HepG2 (cell line): Measurements from ENCODE around the gene SLC13A1. TPM values are rescaled to one million over a fixed set of nuclear protein-coding genes. Genes with fewer than 3 reads are reported as not detected.

Experiments
- ATAC-seq: fragments of 200-7000 bp; cut with Tn5 transposase; 3 replicates; pipeline ENCODE4 v1.9.1; 2020; ENCODE audit warnings: mild to moderate bottlenecking, moderate library complexity
- BruUV-seq: library from RNA; stranded (reverse); fragments of 400-500 nt; replicated peaks from 2 replicates; lab custom pipeline; 2021; lab: Mats Ljungman, UMichigan
- CTCF ChIA-PET: fragments of 300-600 bp; formaldehyde crosslinking; extraction: SDS; loops from one replicate; lab custom pipeline; 2021; ENCODE audit warnings: low total read pairs, inconsistent platforms, low intra/inter-chr PET ratio; lab: Yijun Ruan, JAX
- POLR2A ChIA-PET: fragments of 350-600 bp; sonication (Branson Sonifier 250); formaldehyde crosslinking; loops from one replicate; lab custom pipeline; 2020; ENCODE audit warnings: antibody characterized with exemption, inconsistent platforms; lab: Yijun Ruan, JAX
- DNase-seq: peaks from one replicate; pipeline ENCODE4 v3.0.0-alpha.2; 2015; ENCODE audit warnings: low spot score
- FAIRE-seq: peaks from 3 replicates; lab custom pipeline; 2011; peaks lifted over from hg19 to GRCh38; lab: Jason Lieb, UNC
- H2AFZ ChIP-seq: one replicate; pipeline ENCODE4 v1.6.1; 2011; ENCODE audit warnings: low read length, inconsistent platforms
- H3K27ac ChIP-seq: fragments of 300-600 bp; 3 replicates; pipeline ENCODE4 v1.8.0; 2011; ENCODE audit warnings: mixed run types, mild to moderate bottlenecking, mixed read lengths, low read length, inconsistent platforms; ENCODE audit not compliant: insufficient read depth; ENCODE audit errors: extremely low read length
- H3K27me3 ChIP-seq, 2 experiments: fragments of 200-600 bp in 1 of 2; 2 replicates in 1 of 2; 3 replicates in 1 of 2; pipeline versions ENCODE4 v1.6.0 to v1.8.0; 2011; ENCODE audit warnings: low read length in 2 of 2, mild to moderate bottlenecking in 2 of 2, moderate library complexity in 2 of 2, inconsistent platforms in 1 of 2; ENCODE audit not compliant: insufficient read depth in 2 of 2, control insufficient read depth in 1 of 2
- H3K36me3 ChIP-seq, 2 experiments: fragments of 200-600 bp in 1 of 2; replicated peaks in 1 of 2; 2 replicates in 1 of 2; 3 replicates in 1 of 2; pipeline versions ENCODE4 v1.5.1 to v1.8.0; 2011; ENCODE audit warnings: low read length in 2 of 2, inconsistent platforms in 1 of 2; ENCODE audit not compliant: insufficient read depth in 2 of 2, control insufficient read depth in 1 of 2
- H3K4me1 ChIP-seq: 2 replicates; pipeline ENCODE4 v1.5.1; 2012; ENCODE audit warnings: low read length, inconsistent platforms; ENCODE audit not compliant: insufficient read depth
- H3K4me2 ChIP-seq: 2 replicates; pipeline ENCODE4 v1.6.0; 2011; ENCODE audit warnings: low read depth, low read length, inconsistent platforms
- H3K4me3 ChIP-seq, 3 experiments: fragments of 200-600 bp in 1 of 3; sonication (generic), shearing (Covaris generic) in 1 of 3; replicated peaks in 1 of 3; 2 replicates each; pipeline ENCODE4 v1.5.1; 2011 to 2016; ENCODE audit warnings: low read length in 3 of 3, inconsistent platforms in 2 of 3, low read depth in 2 of 3, mild to moderate bottlenecking in 2 of 3, control low read depth in 1 of 3, mixed read lengths in 1 of 3; ENCODE audit not compliant: insufficient read depth in 1 of 3
- H3K79me2 ChIP-seq: one replicate; pipeline ENCODE4 v1.6.1; 2011; ENCODE audit warnings: low read length, inconsistent platforms; ENCODE audit not compliant: insufficient read depth
- H3K9ac ChIP-seq: 2 replicates; pipeline ENCODE4 v1.6.0; 2011; ENCODE audit warnings: mild to moderate bottlenecking, low read depth, low read length, inconsistent platforms; ENCODE audit not compliant: insufficient read depth
- H3K9me3 ChIP-seq: 2 replicates; pipeline ENCODE4 v1.5.1; 2012; ENCODE audit warnings: mild to moderate bottlenecking, low read length
- H4K20me1 ChIP-seq: 2 replicates; pipeline ENCODE4 v1.6.0; 2011; ENCODE audit warnings: inconsistent platforms, mild to moderate bottlenecking, low read length, moderate library complexity; ENCODE audit not compliant: insufficient read depth
- CTCF ChIP-seq: sonication (generic); formaldehyde crosslinking; IDR thresholded peaks from 2 replicates; pipeline ENCODE4 v1.5.0; 2020; ENCODE audit warnings: mild to moderate bottlenecking, missing genetic modification reagents, moderate library complexity
- FOSL2 ChIP-seq: sonication (generic); formaldehyde crosslinking; IDR thresholded peaks from 2 replicates; pipeline ENCODE4 v1.4.0; 2020; ENCODE audit warnings: missing genetic modification reagents
- MAFK ChIP-seq, 2 experiments: IDR thresholded peaks in 1 of 2; conservative IDR thresholded peaks in 1 of 2; 2 replicates each; pipeline ENCODE4 v1.6.1; 2011; ENCODE audit warnings: improper control_type of control experiment in 2 of 2, low read length in 2 of 2
- SIN3A ChIP-seq: IDR thresholded peaks from 2 replicates; pipeline ENCODE4 v1.6.1; 2011; ENCODE audit warnings: low read depth, mild to moderate bottlenecking, control low read depth, low read length, borderline replicate concordance
- SMC3 ChIP-seq: IDR thresholded peaks from 2 replicates; pipeline ENCODE4 v1.6.1; 2011; ENCODE audit warnings: low read length, improper control_type of control experiment
- WIZ ChIP-seq: sonication (generic); formaldehyde crosslinking; IDR thresholded peaks from 2 replicates; pipeline ENCODE4 v1.5.1; 2020; ENCODE audit warnings: mild to moderate bottlenecking, missing genetic modification reagents
- WGBS: methylation state at CpG from one replicate; pipeline ENCODE4 v1.1.6; 2017; ENCODE audit warnings: low lambda C conversion rate; 5-methylcytosine and 5-hydroxymethylcytosine counted together
- in situ Hi-C: cut with HindIII; loops from 2 replicates; pipeline ENCODE4 v1.10.0; 2017; ENCODE audit warnings: low pct_unique_long_range_greater_than_20kb; ENCODE audit not compliant: extremely low pct_ligation_motif_present
- intact Hi-C: fragments of 100-400 bp; cut with micrococcal nuclease; formaldehyde crosslinking; loops from one replicate; pipeline ENCODE4 v1.10.0; 2022; ENCODE audit not compliant: unreplicated experiment
- polyA plus RNA-seq, 8 experiments: library from polyadenylated mRNA; depleted of rRNA in 3 of 8; stranded (reverse) in 7 of 8; unstranded in 1 of 8; fragments of >200 nt; fragmentation: Illumina TruSeq in 4 of 8; extraction: Trizol in 4 of 8; gene quantifications; 2 replicates each; pipeline versions ENCODE4 v1.2.1 to v1.2.3, GENCODE V29; 2011 to 2016; ENCODE audit warnings: low read depth in 4 of 8, missing spikeins in 1 of 8, mixed read lengths in 1 of 8; ENCODE audit not compliant: insufficient read depth in 1 of 8
- total RNA-seq, 5 experiments: library from RNA; depleted of rRNA; stranded (reverse); fragments of >200 nt; fragmentation: Illumina TruSeq; extraction: Trizol; gene quantifications; 2 replicates each; pipeline ENCODE4 v1.2.3, GENCODE V29; 2016; ENCODE audit warnings: low read depth in 1 of 5
- TF ChIP-seq, protein P1 (sequence below): sonication (generic); formaldehyde crosslinking; IDR thresholded peaks from 2 replicates; pipeline ENCODE4 v1.5.0; 2020; ENCODE audit warnings: missing genetic modification reagents, mild to moderate bottlenecking, borderline replicate concordance

Gene SLC13A1
- total and polyA plus RNA-seq, 2 of the 13 experiments (the other 11 are each of a cell fraction or from before 2014, with no cell fraction given) = not detected

DNA sequence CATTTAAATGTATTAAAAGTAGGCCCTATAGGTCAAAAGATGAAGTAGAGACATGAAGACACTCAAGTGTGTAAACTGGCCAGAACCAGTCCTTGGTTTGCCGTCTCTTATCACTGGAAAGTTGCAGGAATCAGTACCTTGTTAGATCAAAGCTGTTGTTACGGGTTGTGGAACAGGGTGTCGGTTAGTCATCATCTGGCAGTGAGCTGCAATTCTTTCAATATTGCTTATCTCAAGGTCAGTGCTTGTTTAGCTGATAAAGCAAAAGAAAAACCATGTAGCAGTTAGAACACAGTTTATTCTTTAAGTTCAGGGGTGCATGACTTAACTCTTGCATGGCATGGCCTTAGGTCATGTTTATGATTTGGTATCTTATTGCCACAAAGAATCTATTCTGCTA, 10.0 kb upstream of the SLC13A1 start:
- Histone ChIP-seq H3K9ac (no peak overlapping the region), H2AFZ (no peak overlapping the region), H3K4me3 (no peak overlapping the region), H3K4me2 (no peak overlapping the region), H3K79me2 (no peaks in the 10 kb centered on the region), H3K9me3 (peaks cover 6% of the 10 kb centered on the region), H3K4me1 (no peaks in the 10 kb centered on the region), H3K27me3 (no peaks in the 10 kb centered on the region; a peak in 1 of 5 replicates), H3K27ac (no peak overlapping the region), H4K20me1 (no peaks in the 10 kb centered on the region), H3K36me3 (no peaks in the 10 kb centered on the region)
- TF ChIP-seq SIN3A (no peak), MAFK (conservative IDR thresholded peaks at IDR 0.05 in 1 of 2, IDR thresholded peaks at IDR 0.05 in 1 of 2; ENCODE audit: low read length in 2 of 2) (peak in 1 of 2 experiments; percentile 8; a peak in 1 of 4 replicates), FOSL2 (peak; percentile 57)
- FAIRE-seq = no peak
- intact Hi-C loops (loop anchor here (1.0 kb wide), 1 partner anchor 158 kb away; no protein-coding TSS in a partner anchor), in situ Hi-C loops (no loop called here)
- ChIA-PET CTCF (no interaction called here), POLR2A (no interaction called here)
- no peak for ATAC-seq
- BruUV-seq = no TSS peak
- 2% methylated on average over 3 of the region's 3 CpGs for WGBS
- peak; percentile 20 for DNase-seq

- 1% methylated on average over 3 of the region's 3 CpGs for WGBS
- Histone ChIP-seq H3K4me3 (no peak overlapping the region), H4K20me1 (no peaks in the 10 kb centered on the region), H2AFZ (no peak overlapping the region), H3K9ac (no peak overlapping the region), H3K79me2 (no peaks in the 10 kb centered on the region), H3K4me1 (no peaks in the 10 kb centered on the region), H3K36me3 (no peaks in the 10 kb centered on the region), H3K4me2 (no peak overlapping the region), H3K27me3 (no peaks in the 10 kb centered on the region; a peak in 1 of 5 replicates), H3K27ac (no peak overlapping the region), H3K9me3 (no peaks in the 10 kb centered on the region)
- peak; percentile 87 for ATAC-seq
- intact Hi-C loops (loop anchor here (1.0 kb wide), 1 partner anchor 159 kb away; no protein-coding TSS in a partner anchor), in situ Hi-C loops (no loop called here)
- CTCF ChIA-PET = no interaction called here
- TF ChIP-seq SMC3 (peak; percentile 24; the same call in 1 of the 2 replicates), WIZ (CRISPR knock-in tag) (no peak), CTCF (CRISPR knock-in tag) (peak; percentile 47)
- TF ChIP-seq, protein P1, sequence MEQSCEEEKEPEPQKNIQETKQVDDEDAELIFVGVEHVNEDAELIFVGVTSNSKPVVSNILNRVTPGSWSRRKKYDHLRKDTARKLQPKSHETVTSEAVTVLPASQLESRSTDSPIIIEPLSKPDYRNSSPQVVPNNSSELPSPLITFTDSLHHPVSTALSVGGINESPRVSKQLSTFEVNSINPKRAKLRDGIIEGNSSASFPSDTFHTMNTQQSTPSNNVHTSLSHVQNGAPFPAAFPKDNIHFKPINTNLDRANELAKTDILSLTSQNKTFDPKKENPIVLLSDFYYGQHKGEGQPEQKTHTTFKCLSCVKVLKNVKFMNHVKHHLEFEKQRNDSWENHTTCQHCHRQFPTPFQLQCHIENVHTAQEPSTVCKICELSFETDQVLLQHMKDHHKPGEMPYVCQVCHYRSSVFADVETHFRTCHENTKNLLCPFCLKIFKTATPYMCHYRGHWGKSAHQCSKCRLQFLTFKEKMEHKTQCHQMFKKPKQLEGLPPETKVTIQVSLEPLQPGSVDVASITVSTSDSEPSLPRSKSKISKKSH = no peak
- FAIRE-seq = peak; percentile 69
- BruUV-seq = no TSS peak
- POLR2A ChIA-PET = no interaction called here
- DNase-seq = peak; percentile 25
These were observed 9.0 kb upstream of the SLC13A1 start for GRCh38 chr7:123208793-123209192.
